DMS79 (cell line): ENCODE data around the gene PLCG1.

Experiments used
- DNase-seq: peaks from one replicate; lab custom pipeline; 2025; lab: John Stamatoyannopoulos, UW

Gene PLCG1

GRCh38 chr20:41180599-41181333, 43.4 kb downstream of the PLCG1 start:
- no peak for DNase-seq

DNA sequence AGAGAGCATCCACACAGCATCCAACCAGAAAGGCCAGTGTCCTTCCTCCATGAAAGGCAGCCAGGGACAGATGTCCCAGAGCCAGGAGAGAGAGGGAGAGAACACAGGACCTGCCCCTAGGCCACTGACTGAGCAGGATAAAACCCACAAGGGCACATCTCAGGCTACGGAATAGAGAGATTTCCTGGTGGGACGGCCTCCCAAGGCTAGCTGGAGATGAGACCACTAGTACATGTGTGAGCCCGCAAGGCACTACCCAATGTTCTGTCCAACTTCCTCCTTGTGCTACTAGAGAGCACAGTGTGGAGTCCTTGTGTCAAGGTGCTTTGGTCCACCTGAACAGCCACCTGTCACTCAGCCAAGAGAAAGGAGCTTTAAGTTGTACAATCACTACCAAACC, 44.2 kb downstream of the PLCG1 start:
- DNase-seq = no peak

DNA sequence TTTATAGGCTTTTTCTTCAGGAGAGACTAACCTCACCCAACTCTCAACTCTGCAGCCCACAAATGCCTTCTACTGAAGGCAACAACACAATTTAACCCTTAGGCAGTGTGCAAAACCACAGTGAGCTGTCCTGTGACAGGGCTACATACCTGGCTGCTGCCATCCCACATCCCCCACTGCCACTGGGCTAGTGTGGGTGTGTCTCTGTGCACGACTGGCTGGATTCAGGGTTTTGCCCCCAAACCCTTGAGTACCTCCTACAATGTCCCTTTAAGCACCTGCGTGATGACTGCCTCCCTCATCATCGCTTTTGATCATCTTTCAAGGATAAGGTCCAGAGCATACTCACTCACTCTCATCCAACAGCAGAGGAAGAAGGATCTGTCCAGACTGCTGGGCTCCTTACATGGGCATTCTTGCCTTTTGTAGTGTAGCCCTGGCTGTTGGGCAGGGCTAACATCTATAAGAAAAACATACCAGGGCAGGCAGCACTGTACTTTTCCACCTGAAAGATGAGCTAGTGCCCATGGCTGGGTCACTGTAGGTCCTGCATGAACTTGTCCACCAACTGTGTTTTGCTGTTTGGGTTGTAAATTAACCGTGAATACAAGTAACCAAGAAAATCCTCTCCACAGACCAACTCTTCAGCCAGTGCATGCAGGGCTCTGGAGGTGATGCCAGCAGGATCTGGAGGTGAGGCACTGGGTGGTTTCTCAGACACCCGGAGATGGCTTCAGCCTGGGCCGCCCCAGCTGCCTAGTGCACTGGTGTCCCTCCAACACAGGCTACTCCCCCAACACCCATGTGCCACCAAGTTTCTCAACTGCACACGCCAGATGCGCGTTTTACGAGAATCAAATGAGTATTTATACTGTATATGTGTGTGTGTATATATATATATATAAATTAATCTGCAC, 45.2 kb downstream of the PLCG1 start:
- DNase-seq = no peak

GRCh38 chr20:41183391-41183790, 46.0 kb downstream of the PLCG1 start:
- no peak for DNase-seq

DNA sequence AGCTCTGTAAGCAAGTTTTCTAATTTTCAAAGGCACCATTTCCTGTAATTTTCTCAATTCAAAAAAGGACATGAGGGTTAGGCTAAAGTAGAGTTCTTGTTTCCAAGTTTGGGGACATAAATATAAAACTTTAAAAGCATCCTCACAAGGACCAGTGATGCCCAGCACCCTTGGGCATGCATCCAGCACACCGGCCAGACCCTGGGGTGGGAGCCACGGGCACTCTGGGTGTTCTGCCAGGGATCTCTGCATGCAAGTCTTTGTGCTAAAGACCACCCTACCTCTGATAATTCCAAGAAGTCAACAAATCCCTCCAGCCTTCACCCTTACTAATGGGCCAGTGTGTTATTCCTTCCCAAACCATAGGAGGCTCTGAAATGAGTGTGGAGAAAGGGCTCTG, 46.5 kb downstream of the PLCG1 start:
- DNase-seq = no peak

DNA sequence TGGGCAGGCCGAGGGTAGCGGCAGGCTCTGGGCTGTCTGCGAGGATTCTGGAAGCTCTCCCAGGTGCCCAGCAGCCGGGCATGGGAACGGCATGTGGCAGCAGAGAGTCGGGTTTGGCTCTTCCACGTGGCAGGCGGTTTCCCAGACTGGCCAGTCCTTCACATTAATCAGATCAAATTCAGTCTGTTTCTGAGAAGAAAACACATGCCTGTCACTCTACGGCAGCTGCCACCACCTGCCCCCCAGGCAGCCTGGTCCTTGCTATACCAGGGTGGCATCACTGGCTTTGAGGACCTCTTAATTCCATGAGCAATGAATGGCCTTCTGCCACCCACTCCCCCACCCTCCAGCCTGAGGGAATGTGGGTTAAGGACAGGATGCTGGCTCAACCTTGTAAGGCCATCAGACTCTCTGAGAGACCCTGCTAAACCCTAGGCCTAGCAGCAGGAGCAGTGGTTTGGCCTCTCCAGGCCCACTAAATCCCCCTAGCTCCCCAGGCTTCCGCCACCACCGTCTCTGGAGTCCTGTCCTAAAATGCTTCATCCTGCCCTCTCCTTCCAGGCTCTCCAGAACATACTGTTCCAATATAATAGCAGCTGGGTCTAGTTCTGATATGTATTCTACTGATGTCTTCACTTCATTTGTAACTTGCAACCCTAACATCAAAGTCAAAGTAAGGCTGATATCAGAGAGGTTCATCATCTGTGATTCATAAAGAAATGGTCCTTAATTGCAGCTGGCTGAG, 47.8 kb downstream of the PLCG1 start:
- no peak for DNase-seq

GRCh38 chr20:41187668-41188067, 50.3 kb downstream of the PLCG1 start:
- no peak for DNase-seq

- DNase-seq = no peak
These were observed 54.5 kb downstream of the PLCG1 start for GRCh38 chr20:41191562-41192500.

DNA sequence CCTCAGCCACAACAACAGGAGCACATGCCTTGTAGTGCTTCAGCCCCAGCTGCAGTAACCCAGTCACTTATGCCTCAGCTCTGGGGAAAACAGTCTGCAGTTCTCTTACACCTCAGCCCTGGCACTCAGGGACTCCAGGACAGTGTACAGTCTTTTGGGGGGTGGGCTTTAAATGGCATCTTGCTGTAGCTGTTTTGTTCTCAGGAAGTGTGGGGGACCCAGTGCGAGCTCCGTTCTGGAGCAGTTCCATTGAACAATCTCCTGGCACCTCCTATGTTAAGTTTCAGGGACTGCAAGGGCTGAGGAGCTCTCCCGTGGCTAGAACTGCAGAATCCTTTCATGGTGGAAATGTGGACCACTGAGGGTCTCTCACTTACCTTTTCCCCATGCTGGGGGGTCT, 55.2 kb downstream of the PLCG1 start:
- DNase-seq = no peak

- DNase-seq = no peak
These were observed 59.4 kb downstream of the PLCG1 start for GRCh38 chr20:41196653-41197225.

- DNase-seq = no peak
These were observed 61.1 kb downstream of the PLCG1 start for GRCh38 chr20:41198443-41198842.

- DNase-seq = no peak
These were observed 63.3 kb downstream of the PLCG1 start for GRCh38 chr20:41200446-41201202.

- DNase-seq = no peak
These were observed 64.4 kb downstream of the PLCG1 start for GRCh38 chr20:41201760-41202159.

GRCh38 chr20:41202426-41202825, 65.1 kb downstream of the PLCG1 start:
- no peak for DNase-seq

- no peak for DNase-seq
These were observed 66.3 kb downstream of the PLCG1 start for GRCh38 chr20:41203660-41204059.

GRCh38 chr20:41204304-41205265, 67.2 kb downstream of the PLCG1 start:
- DNase-seq = no peak

- DNase-seq = no peak
These were observed 68.0 kb downstream of the PLCG1 start for GRCh38 chr20:41205313-41205712.

DNA sequence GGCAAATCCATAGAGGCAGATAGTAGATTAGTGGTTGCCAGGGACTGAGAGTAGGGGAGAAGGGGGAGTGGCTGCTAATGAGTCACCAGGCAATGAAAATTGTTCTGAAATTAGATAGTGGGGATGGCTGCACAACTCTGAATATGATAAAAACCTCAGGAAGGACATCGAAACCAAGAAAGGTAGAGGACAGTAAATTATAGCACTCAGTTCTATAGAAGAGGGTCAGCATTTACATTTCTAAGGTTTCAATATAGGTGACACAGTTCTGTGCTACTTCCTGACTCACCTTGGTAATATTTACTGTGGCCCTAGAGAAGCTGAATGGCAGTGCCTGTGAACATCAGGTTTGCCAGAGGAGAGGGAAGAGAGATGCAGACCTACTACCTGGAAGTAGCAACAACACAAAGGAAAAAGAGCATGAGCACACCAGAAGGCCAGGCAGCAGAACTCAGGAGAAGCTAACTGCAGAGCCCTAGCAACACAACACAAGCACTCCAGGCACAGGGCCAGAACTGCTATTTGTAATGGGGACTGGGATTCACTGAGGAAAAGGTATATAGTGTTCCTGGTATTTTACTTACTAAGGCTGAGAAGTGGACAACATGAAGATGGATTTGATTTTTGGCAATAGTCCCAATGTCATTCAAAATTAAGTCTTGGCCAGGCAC, 75.9 kb downstream of the PLCG1 start:
- DNase-seq = no peak

DNA sequence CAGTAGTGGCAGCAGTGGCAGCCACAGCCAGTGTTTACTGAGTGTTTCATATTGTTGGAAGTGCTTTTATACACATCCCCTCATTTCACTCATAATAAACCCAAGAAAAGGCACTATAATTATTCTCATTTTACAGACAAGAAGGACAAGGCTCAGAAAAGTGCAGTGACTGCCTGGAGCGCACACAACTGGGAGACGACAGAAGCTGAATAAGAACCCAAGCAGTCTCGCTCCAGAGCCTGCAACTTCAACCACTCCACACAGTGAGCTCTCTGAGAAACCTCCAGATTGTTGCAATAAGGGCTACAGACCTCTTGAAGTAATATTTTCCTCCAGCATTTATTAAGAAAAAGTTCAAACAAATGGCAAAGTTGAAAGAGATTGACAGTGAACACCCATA, 76.9 kb downstream of the PLCG1 start:
- DNase-seq = no peak
